ENCODE data around the gene LUZP2. TPM values are rescaled to one million over a fixed set of nuclear protein-coding genes. Genes with fewer than 3 reads are reported as not detected.

The LUZP2 gene
- total and polyA plus RNA-seq, 2 of the 8 experiments (the other 6 are each of a cell fraction or from before 2014, with no cell fraction given), result 0.79 to 1.5 TPM

DNA sequence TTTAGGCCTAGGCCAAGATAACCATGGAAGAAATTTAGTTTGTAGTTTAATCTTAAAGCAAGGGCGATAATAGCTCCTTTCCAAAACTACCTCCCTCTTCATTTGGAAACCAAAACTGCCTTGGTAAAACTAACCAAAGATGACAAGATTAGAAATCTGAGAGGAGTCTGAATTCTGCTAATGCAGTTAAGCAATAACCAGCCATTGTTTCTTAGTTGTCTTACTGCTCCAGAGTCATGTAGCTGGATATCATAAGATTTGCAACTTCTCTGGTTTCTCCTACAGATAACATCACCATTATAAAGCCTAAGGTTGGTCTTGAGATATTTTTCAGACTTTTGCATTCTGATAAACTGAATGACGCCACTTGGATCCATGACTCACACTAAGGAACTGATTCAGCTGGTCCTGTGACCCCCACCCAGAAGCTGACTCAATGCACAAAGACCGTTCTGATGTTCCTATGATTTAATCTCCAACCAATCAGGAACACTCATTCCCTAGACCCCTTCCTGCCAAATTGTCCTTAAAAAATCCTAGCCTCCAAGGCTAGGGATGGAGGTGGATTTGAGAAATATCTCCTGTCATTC, 200.8 kb downstream of the LUZP2 start:
- WGBS, 2 experiments (ENCODE audit: extremely low coverage in 1 of 2, insufficient coverage in 1 of 2, insufficient read length in 1 of 2, insufficient replicate concordance in 2 of 2, low coverage in 1 of 2, low lambda C conversion rate in 2 of 2, missing lambda C conversion rate in 1 of 2), result 98% methylated on average over 3 of the region's 3 CpGs; no CpG with 5 or more reads in 1 of the 2 experiments
- no peak overlapping the region for H2BK5ac ChIP-seq (ENCODE audit: low read depth, low read length)
- H3K9me3 ChIP-seq (ENCODE audit: insufficient read depth in 2 of 2, low read depth in 1 of 2, low read length in 1 of 2), result peaks cover 5 to 8% of the 10 kb centered on the region in 2 experiments; a peak in 2 of 4 replicates
- CTCF ChIA-PET (ENCODE audit: partially characterized antibody), result no interaction called here
- no peak for DNase-seq (ENCODE audit: low read depth in 1 of 2, low spot score in 2 of 2)
- H3K23ac ChIP-seq (ENCODE audit: insufficient read length), result no peak overlapping the region
- no peak overlapping the region for H4K8ac ChIP-seq (ENCODE audit: extremely low read depth, insufficient read depth, low read length)
- no peak overlapping the region for H3K27ac ChIP-seq (ENCODE audit: low read depth, low read length)
- no peaks in the 10 kb centered on the region; the same call in 1 of the 2 replicates for H3K23me2 ChIP-seq (ENCODE audit: low read depth, low read length)
- H3K4me2 ChIP-seq (ENCODE audit: insufficient read depth in 1 of 2, low read depth in 2 of 2, low read length in 2 of 2), result no peak overlapping the region
- no peak overlapping the region for H3K4me3 ChIP-seq (ENCODE audit: extremely low read depth in 1 of 4, insufficient read depth in 2 of 4, low read depth in 3 of 4, low read length in 4 of 4)
- TF ChIP-seq ASH2L (IDR thresholded peaks at IDR 0.05; ENCODE audit: low read length), result no peak
- H2BK12ac ChIP-seq (ENCODE audit: low read depth, low read length), result no peak overlapping the region
- H3K79me2 ChIP-seq (ENCODE audit: control insufficient read depth in 1 of 2, insufficient read depth in 2 of 2, low read length in 2 of 2), result no peaks in the 10 kb centered on the region
- no peaks in the 10 kb centered on the region for H4K20me1 ChIP-seq (replicated peaks in 1 of 2; ENCODE audit: control insufficient read depth in 1 of 2, insufficient read depth in 2 of 2, low read length in 2 of 2)
- no peaks in the 10 kb centered on the region for H3K79me1 ChIP-seq (ENCODE audit: low read depth, low read length)
- H2BK120ac ChIP-seq (replicated peaks; ENCODE audit: low read depth, low read length), result no peak overlapping the region
- H2AFZ ChIP-seq (ENCODE audit: low read length), result no peak overlapping the region
- no peaks in the 10 kb centered on the region for H3K4me1 ChIP-seq (replicated peaks in 1 of 4; ENCODE audit: control insufficient read depth in 3 of 4, insufficient read depth in 4 of 4, low read length in 3 of 4)
- no peak overlapping the region for H4K5ac ChIP-seq (ENCODE audit: insufficient read length, low read depth, low read length)
- H2BK20ac ChIP-seq (ENCODE audit: low read length), result no peak overlapping the region
- no peaks in the 10 kb centered on the region for H3K27me3 ChIP-seq (replicated peaks in 1 of 4; ENCODE audit: control insufficient read depth in 3 of 4, extremely low read depth in 1 of 4, insufficient read depth in 3 of 4, low read length in 3 of 4)
- no peaks in the 10 kb centered on the region for H3K36me3 ChIP-seq (ENCODE audit: control insufficient read depth in 2 of 4, insufficient read depth in 4 of 4, low read length in 3 of 4)
- no peak overlapping the region for H3K14ac ChIP-seq (ENCODE audit: insufficient read length)
- H3K4ac ChIP-seq (replicated peaks; ENCODE audit: insufficient read length, low read depth, low read length), result no peak overlapping the region
- no peak overlapping the region for H3K9ac ChIP-seq (replicated peaks in 1 of 4; ENCODE audit: extremely low read depth in 1 of 4, low read depth in 3 of 4, low read length in 3 of 4)
- no peak for FAIRE-seq
- no peak overlapping the region for H4K91ac ChIP-seq (replicated peaks; ENCODE audit: insufficient read length, low read length)
- no peak overlapping the region for H3K56ac ChIP-seq (replicated peaks; ENCODE audit: insufficient read length, low read depth, low read length)
- H3K18ac ChIP-seq (ENCODE audit: extremely low read depth, low read length), result no peak overlapping the region
- no peak overlapping the region for H2BK15ac ChIP-seq (ENCODE audit: low read length)
- H2AK5ac ChIP-seq (ENCODE audit: low read depth, low read length), result no peak overlapping the region
- POLR2A ChIA-PET (ENCODE audit: partially characterized antibody), result no interaction called here

Measured in H1 (cell line).